H7 (cell line): Measurements from ENCODE around the gene SYTL5. TPM values are rescaled to one million over a fixed set of nuclear protein-coding genes. Genes with fewer than 3 reads are reported as not detected.
"Not testable (repeated sequence)": the region's sequence is repeated elsewhere in the genome, so short reads cannot be mapped to it uniquely, and the experiment has no call there.

Experiments used
- DNase-seq: peaks from one replicate; pipeline ENCODE4 v3.0.0; 2012
- H3K27me3 ChIP-seq: 2 replicates; pipeline ENCODE4 v1.6.0; 2011; ENCODE audit warnings: mild to moderate bottlenecking, low read length; ENCODE audit not compliant: control insufficient read depth, insufficient read depth
- H3K36me3 ChIP-seq: replicated peaks from 2 replicates; pipeline ENCODE4 v1.5.1; 2011; ENCODE audit warnings: low read length; ENCODE audit not compliant: control insufficient read depth, insufficient read depth
- H3K4me3 ChIP-seq: 2 replicates; pipeline ENCODE4 v1.5.1; 2011; ENCODE audit warnings: low read depth, mild to moderate bottlenecking, control low read depth, low read length, moderate library complexity; ENCODE audit not compliant: insufficient read depth
- total RNA-seq: library from RNA; depleted of rRNA; stranded (reverse); fragments of >200 nt; shearing (Covaris generic); gene quantifications from 2 replicates; pipeline ENCODE4 v1.2.3, GENCODE V29; 2014; rRNA removed

SYTL5 gene
- 0.11 and 0.35 TPM in 2 replicates for total RNA-seq

DNA sequence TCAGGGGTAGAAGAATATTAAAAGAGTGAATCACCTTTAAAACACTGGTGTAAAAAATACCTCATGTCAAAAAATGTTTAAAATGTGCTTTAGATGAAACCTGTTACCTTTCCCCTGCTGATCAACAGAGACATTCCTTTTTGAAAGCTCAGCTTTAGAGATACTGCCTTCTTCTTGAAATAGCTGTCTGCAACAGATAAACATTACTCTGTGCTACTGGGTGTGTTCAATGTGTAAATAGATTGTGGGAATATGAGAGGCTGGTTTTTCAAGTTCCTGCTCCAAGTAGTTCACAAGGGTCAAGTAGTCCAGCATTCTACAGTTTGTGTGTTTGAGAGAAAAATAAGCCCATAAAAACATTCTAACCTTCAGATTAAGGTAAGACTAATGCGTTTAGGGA is at the start of gene SYTL5:
Gene SYTL5, plus strand, starts transcription at position 263 of the 400 bp plus-strand sequence. CDS start 27,337 bp downstream, outside the sequence.
- Histone ChIP-seq H3K4me3 (no peak within 1 kb of the TSS), H3K27me3 (no peaks in the 10 kb centered on the region), H3K36me3 (no peaks in the 10 kb centered on the region)
- no peak for DNase-seq

DNA sequence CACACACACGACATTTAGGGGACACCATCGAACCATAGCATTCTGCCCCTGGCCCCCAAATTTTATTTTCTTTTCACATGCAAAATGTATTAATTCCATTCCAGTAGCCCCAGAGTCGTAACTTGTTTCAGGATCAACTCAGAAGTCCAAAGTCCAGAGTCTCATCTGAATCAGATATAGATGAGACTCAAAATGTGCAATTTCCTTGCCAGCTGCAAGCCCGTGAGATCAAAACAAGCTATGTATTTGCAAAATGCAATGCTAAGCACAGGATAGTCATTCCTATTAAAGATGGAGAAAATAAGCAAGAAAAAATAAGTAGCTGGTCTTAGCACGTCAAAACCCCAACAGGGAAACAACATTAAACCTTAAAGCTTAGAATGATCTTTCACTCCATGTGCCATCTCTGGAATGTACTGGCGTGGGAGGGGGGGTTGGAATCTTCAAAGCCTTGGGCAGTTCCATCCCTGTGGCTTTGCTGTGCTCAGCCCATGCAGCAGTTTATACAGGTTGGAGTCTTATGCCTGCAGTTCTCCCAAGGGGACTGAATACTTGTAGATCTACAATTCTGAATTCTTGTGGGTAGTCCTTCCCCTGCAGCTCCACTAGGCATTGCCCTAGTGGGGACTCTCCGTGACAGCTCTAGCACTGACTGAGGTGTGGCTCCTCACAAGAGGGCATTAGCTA is 47.7 kb upstream of the SYTL5 start:
- DNase-seq = no peak
- no peaks in the 10 kb centered on the region for H3K27me3 ChIP-seq
- no peaks in the 10 kb centered on the region for H3K36me3 ChIP-seq
- H3K4me3 ChIP-seq = no peak overlapping the region

DNA sequence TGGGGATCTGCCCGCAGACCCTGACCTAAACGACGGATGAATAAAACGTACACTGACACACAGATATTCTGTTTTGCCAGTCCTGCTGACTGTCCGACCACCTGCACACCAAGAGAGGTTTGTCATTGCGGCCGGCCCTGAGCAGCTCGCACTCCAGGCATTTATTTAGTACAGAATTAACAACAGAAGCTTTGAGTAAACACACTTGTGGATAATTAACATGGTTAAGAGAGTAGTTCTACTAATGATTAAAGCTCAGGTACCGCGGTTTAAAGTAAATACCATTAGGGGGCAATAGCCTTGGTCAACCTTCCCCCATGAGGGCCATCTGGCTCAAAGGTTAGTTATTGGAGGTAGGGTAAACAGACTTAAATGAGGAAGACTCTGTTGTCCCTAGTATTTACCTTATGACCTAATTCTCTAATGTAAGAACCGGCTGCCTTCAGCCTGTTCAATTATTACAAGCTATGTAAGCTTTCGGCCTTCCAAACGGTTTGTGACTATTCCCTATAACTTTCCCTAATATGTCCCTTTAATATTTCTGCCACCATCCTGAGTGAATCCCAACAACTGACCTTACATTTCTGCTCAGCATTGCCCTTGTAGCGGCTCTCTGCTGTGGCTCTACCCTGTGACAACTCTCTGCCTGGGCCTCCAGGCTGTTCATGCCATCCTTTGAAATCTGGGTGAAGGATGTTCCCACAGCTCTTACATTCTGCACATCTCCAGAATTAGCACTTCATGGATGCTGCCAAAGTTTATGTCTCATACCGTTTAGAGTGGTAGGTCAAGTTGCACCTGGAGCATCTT is 46.9 kb upstream of the SYTL5 start:
- no peak for DNase-seq
- no peaks in the 10 kb centered on the region for H3K27me3 ChIP-seq

DNA sequence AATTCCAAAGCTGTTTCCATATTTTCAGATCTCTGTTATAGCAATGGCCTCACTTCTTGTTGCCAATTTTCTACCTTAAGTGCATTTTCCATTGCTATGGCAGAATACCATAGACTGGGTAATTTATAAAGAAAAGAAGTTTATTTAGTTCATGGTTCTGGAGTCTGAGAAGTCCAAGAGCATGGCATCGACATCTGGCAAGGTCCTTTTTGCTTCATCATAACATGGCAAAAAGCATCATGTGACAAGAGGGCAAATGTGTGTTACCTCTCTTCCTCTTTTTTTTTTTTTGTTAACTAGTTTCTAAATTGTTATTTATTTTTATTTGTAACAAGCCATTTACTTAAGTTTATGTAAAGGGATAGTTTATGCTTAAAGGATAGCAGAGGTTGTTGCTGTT is 45.2 kb upstream of the SYTL5 start:
- no peak for DNase-seq
- Histone ChIP-seq H3K36me3 (no peaks in the 10 kb centered on the region), H3K27me3 (no peaks in the 10 kb centered on the region), H3K4me3 (no peak overlapping the region)

More for the DNA sequence above, 46.9 kb upstream of the SYTL5 start:
- Histone ChIP-seq H3K36me3 (no peaks in the 10 kb centered on the region), H3K4me3 (no peak overlapping the region)

DNA sequence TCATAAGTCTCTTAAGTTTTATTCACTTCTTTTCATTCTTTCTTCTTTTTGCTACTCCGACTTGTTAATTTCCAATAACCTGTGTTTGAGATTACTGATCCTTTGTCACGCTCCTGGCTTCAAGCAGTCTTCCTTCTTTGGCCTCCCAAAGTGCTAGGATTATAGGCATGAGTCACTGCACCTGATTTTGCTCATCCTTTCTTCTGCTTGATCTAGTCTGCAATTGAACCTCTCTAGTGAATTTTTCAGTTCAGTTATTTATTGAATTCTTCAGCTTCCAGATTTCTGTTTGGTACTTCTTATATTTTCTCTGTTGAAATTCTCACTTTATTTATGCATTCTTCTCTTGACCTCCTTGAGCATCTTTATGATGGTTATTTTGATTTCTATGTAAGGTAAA is 38.6 kb upstream of the SYTL5 start:
- H3K27me3 ChIP-seq = no peaks in the 10 kb centered on the region
- H3K4me3 ChIP-seq = no peak overlapping the region
- H3K36me3 ChIP-seq = no peaks in the 10 kb centered on the region
- no peak for DNase-seq

DNA sequence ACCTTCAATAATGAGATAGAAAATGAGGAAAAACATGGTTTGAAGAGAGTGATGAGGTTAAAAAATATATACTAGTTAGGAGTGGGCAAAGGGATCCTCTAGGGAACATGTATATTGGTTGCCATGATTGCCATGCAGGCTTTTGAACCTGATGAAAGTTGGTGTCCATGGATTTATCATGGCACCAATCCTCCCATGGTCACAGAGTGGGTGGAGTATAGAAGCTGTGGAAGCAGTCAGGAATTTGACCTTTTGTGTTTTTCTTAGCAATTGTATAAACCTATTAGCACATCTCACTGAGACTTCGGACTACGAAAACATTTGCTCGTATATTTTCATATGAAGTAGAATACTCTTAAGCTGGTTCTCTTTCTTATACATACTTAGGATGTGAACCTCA is 30.9 kb upstream of the SYTL5 start:
- Histone ChIP-seq H3K27me3 (no peaks in the 10 kb centered on the region), H3K4me3 (no peak overlapping the region), H3K36me3 (no peaks in the 10 kb centered on the region)
- no peak for DNase-seq

DNA sequence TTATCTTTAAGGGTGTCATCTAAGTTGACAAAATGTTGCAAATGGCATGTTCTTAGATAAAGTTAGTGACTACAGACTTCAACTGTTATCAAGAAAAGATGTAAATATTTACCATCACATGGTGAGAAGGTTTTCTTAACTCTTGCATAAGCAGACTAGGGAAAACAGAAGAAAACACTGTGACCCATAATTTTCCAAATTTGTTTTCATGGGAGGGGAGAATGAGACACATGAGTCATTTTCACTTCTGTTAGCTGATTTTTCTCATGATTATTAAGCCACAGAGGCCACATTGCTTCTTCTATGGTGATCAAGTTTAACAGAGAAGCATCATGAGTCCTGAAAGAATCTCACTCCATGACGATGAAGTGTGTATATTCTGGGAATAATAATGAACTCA is 30.2 kb upstream of the SYTL5 start:
- Histone ChIP-seq H3K4me3 (no peak overlapping the region), H3K27me3 (no peaks in the 10 kb centered on the region), H3K36me3 (no peaks in the 10 kb centered on the region)
- DNase-seq = no peak

DNA sequence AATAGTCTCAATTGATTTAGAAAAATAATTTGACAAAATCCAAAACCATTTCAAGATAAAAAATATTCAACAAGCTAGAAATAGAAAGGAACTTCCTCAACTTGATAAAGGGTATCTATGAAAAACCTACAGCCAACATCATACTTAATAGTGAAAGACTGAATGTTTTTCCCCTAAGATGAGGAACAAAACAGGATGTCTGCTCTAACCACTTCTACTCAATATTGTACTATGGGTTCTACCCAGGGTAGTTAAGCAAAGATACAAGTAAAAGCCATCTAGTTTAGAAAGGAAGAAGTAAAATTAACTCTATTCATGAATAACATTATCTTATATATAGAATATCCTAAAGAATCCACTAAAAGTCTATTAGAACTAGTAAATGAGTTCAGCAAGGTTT is 21.5 kb upstream of the SYTL5 start:
- Histone ChIP-seq H3K4me3 (no peak overlapping the region), H3K36me3 (no peaks in the 10 kb centered on the region), H3K27me3 (no peaks in the 10 kb centered on the region)
- no peak for DNase-seq

DNA sequence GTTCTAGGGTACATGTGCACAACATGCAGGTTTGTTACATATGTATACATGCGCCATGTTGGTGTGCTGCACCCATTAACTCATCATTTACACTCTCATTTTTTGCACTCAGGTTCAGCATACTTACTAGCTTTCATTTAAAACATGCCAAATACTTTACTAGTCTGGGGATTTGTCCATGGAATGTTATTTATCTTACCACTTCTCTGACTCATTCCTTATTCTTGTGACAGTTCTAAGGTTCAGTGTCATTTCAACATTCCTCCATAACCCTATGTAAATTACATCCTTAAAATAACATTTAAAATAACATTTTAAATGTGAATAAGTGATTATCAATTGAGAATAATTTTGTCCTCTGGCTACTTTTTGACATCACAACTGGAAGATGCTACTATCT is 19.5 kb upstream of the SYTL5 start:
- Histone ChIP-seq H3K27me3 (no peaks in the 10 kb centered on the region), H3K4me3 (no peak overlapping the region), H3K36me3 (no peaks in the 10 kb centered on the region)
- no peak for DNase-seq

DNA sequence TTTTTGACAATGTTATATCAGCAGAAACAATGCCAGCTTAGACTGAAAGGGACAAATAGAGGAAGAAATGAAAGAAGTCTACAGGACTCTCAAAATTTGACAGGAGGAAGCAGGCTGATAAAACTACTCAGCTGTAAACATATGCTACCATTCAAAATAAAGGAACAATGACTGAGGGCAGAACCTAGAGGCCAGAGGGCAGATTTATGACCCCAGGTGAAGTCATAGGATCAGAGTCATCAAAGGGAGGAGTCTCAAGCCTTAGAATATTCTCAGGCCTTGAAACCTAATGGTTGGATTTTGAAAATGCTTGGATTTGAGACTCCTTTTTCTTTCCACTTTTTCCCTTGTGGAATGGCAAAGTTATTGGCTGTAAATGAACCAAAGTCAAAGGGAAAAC is 17.0 kb upstream of the SYTL5 start:
- Histone ChIP-seq H3K4me3 (no peak overlapping the region), H3K27me3 (no peaks in the 10 kb centered on the region), H3K36me3 (no peaks in the 10 kb centered on the region)
- no peak for DNase-seq

DNA sequence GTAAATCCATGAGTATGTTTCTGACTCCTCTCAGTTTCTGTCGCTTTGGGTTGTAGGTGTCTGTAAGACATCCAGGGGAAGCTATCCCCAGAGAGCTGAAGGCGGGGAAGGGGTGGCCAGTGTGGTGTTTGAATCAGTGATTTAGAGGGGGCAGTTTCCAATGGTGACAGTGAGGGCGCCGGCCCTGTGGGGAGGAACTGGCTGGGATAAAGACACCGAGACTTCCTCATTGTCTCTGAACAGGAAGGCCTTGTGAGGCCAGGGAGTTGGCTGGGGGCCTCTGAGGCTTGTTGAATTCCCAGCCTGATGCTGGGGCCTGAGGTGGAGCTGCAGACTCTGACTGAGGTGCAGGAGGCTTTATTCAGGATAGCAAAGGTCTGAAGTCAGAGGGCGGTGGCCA is 15.1 kb upstream of the SYTL5 start:
- not testable (repeated sequence) for H3K27me3 ChIP-seq, DNase-seq, H3K4me3 ChIP-seq, H3K36me3 ChIP-seq

DNA sequence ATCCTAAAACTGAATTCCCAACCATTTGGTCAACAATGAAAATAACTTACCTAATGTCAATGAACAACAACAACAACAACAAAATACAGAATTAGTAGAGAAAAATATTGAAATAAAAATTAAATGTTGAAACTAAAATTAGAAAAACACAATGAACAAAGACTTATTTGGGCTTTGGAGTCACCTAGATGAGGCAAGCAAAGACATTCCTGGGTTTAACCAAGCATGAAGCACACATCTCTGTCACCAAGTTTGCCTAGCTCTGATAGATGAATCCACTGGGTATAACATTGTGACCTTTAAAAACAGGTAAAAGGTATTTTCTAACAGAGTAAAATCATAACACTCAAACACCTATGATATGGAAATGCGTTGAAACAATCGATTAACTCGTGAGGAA is 13.2 kb upstream of the SYTL5 start:
- DNase-seq = no peak
- Histone ChIP-seq H3K27me3 (no peaks in the 10 kb centered on the region), H3K4me3 (no peak overlapping the region), H3K36me3 (no peaks in the 10 kb centered on the region)

DNA sequence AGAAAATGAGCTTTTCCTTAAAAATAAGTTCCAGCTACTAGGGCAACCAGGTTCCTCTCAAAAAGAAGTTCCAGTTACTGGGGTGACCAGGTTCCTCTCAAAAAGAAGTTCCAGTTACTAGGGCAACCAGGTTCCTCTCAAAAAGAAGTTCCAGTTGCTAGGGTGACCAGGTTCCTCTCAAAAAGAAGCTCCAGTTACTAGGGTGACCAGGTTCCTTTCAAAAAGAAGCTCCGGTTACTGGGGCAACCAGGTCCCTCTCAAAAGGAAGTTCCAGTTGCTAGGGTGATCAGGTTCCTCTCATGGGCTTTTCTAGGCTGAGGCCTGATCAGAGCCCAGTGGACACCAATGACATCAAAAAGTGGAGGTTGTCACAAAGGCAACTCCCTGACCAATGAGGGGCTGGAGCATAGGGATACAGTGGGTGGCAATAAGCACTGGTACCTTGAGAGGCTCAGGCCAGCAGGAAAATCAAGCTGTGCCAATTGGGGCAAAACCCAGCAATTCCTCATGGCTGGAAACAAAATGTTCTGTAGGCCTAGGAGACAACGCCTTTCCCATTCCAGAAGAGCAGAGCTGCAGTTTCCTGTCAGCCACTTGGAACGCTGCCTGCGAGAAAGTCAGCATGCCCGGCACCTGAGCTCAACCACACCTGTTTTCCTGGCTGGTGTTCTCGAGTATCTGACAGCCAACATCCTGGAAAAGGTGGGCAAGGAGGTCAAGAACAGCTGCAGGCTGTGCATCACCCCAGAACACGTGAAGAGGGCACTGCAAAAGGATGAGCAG is 12.3 kb upstream of the SYTL5 start:
- H3K4me3 ChIP-seq = no peak overlapping the region
- no peaks in the 10 kb centered on the region for H3K27me3 ChIP-seq
- DNase-seq = peak; percentile 68

DNA sequence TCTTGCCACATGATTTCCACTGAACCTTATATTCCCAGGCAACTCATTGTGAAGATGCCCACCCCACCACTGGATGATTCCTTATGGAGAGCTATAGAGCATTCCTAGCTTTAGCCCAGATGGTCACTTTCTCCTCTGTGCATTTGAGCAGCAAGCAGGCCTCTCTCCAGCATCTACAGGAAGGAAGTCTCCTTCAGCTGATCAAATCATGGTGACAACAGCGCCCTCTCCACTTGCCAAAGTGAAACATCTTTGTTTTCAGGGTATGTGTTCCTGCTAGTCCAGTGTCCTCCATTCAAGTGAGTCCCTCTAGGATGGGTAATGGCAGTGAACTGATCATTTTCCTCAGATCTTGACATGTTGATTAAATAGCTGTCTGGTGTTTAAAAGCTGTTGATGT is 10.9 kb upstream of the SYTL5 start:
- H3K4me3 ChIP-seq = no peak overlapping the region
- no peak for DNase-seq
- no peaks in the 10 kb centered on the region for H3K27me3 ChIP-seq
- H3K36me3 ChIP-seq = no peaks in the 10 kb centered on the region

More for the DNA sequence above, 12.3 kb upstream of the SYTL5 start:
- H3K36me3 ChIP-seq = no peaks in the 10 kb centered on the region

DNA sequence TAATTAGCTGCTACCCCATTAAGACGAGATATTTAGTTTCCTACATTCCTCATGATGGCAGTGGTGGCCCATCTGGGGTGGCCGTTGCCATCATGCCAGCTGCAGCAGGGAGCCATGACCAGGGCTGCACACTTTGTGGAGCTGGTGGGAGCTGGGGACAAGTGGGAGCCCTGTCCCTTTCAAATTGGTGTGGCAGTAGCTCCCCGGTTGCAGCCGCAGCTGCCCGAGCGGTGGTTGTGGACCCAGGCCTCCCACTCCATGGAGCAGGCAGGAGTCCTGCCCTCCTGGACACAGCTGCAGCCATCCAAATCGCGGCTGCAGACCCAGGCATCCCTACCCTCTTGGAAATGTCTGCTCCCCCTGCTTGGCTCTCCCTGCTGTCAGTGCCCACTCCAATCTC is 9.3 kb upstream of the SYTL5 start:
- no peaks in the 10 kb centered on the region for H3K36me3 ChIP-seq
- no peak for DNase-seq
- H3K27me3 ChIP-seq = no peaks in the 10 kb centered on the region
- no peak overlapping the region for H3K4me3 ChIP-seq
